GM19238 (cell line): ENCODE results near the gene EXT2.

Source experiments
- DNase-seq: peaks from one replicate; pipeline ENCODE4 v3.0.0; 2011; ENCODE audit warnings: low spot score; ENCODE audit not compliant: insufficient read length

Gene EXT2

DNA sequence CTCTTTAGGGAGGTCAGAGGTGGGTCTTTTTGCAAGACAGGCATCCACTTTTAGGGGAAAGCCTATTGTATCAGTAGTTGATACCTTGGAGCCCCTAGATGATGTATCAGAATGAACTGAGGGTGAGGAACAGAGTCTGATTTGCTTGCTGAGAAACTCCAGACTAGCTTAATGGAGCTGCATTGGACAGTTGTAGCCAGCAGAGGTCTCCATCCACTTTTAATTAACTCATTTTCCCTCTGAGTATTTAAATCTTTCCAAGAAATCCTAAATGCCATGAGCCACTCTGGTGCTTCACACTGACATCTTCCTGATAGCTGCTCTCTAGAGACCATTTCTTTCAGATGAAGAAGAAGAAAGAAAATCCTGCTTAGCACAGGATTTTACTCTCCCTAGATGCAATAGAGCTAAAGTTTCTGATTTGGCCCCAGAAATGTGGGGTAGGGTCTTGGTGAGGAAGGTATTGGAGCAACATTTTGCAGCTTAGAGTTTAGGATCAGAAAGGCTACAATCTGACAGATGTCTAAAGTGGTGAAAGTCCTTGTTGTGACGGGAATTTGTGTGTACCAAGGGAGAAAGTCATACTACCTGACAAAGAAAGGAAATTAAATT lies 38.0 kb downstream of the EXT2 start:
- DNase-seq, result no peak

DNA sequence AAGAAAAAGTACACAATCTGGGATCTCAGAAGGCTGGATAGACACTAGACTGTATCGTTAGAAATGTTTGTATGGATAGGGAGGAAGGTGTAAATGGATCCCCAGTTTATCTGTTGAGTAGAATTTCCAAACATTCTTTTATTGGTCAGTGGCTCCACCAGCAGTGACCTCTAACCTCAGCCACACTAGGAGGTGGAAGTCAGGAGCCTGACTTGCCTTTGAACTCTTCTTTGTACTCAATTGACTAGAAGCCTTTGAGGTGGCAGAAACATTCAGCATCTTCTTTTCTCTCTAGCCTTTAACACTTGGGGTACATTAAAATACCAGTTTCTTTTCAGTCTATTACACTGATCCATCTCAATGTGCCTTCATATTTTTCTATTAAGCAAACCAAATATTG lies 39.1 kb downstream of the EXT2 start:
- no peak for DNase-seq

DNA sequence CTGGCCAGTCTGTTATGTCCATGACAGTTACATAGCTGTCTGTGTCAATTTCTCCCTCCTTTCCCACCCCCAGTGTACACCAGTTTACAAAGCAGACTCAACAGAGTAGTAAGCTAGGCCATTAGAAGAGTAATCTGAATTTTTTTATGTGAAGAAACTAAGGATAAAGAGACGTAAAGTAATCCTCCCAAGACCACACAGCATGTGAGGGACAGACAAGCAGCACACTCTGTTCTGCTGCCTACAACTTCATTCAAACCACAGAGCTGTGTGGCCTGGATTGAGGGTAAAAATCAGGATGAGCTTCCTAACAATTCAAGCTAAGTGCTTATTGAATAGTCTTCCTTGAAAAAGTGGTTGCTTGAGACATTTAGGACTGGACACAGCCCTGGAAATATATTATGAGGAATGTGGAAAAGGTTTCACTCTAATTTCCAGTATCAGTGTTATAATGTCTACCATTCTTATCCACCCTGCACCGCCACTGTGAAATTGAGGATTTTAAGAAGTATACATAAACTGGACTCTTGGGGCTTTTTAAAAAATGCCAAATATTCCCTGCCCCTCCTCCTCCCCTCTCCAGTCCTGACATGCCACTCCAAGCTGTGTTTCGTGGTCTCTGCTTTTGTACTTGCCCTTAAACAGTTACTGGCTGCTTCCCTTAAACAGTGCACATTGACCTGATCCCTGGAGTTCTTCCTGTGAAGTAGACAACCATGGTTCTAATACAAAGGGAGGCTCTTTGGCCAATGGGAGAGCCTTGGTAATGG lies 40.9 kb downstream of the EXT2 start:
- no peak for DNase-seq

DNA sequence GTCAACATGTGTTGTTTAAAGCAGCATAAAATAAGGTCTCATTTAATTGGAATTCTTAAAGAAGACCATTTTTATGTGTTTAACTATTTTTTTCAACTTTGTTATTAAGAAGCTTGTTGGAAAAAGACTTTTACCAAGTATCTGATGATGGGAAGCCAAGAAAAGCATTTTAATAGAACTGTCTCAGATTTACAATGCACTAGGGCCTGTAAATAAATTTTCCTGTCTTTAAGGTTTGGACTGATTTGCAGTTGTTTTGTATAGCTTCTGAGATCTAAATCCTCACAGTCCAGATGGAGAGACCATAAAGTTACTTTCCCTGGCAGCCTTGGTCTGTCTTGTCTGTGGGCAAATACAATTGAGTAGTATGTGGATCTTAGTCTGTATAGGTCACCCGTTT lies 41.6 kb downstream of the EXT2 start:
- DNase-seq, result no peak

DNA sequence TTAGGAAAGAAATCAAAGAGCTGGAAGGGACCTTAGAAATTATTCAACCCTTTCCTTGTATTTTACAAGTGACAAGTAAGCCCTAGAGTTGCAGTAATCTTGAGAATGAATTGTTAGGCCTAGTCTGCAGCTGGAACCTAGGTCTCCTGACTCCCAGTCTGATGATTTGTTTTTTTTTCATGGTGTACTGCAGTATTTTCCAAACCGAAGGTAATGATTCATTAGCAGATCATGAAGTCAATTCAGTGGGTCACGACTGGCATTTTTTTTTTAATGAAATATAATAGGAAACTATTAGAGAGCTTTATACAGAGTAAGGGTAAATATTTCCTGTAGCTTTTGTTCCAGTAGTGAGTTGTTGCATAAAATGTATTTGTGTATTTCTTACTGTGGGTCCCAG lies 42.8 kb downstream of the EXT2 start:
- no peak for DNase-seq

DNA sequence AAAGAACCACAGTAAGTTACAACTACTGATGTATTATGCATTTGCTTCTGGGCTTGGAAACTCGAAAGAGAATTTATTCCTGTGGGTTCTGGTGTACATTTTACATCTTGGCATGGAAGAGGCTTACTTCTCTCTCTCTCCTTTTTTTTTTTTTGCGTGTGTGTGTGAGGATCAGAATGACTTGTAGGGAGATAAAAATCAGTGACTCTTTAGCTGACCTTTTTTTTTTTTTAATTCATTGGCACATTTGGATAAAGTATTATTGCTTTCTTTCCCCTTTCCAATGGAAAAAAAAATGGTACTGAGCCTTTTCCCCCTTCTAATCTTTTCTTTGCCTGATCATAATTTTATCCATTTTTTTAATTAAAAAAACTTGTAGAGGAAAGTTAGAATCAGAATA lies 43.5 kb downstream of the EXT2 start:
- no peak for DNase-seq

DNA sequence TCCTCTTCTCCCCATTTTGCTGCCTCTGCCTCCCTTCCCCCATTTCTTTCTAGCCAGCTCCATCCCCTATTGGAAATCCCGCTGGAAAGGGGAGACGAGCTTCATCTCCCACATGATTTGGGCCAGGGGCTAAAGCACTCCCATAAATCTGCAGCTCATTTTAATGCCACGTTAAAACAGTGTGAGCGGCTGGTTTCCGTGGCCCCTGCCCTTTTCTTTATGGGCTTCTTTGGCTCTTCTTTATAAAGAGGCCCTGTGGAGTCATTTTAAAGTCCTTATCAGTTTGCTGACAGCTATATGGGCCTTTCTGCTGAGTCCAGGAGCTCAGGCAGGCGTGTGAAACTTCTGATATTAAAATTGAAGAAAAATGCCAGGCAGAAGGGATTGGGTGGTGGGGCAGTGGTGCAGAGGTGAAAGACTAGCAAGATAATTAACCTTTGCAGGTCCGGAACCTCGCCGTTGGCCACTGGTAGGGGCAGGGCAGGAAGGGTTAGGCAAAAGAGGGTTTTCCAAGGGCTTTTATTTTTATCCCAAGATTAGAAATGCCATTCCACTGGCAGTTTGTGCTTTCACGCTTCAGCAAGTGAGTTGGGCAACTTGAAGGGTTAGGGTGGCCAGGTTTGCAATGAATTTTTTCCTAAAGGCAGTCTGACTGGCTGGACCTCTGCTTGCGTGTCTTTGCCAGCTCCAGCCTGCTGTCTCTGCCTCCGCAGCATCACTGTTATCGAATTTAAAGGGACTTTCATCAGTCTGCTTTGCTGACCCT lies 44.3 kb downstream of the EXT2 start:
- DNase-seq, result no peak

DNA sequence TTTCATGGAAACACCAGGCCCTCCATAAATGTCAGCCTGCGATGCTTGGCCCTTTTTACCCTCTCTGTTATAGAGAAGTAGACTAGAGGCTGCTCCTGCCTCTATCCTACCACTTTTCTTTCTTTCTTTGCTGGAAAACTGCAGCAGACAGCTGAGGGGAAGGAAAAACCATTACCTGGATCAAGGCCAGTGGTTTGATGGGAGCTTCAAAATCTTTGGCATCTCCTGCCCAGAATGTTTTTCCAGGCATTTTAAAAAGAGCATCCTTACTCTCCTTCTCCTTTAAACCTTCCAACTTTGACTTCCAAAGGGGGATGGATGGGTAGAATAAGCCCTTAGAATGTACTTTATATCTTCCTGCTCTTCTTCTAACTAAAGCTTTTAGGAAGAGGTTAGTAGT lies 44.9 kb downstream of the EXT2 start:
- no peak for DNase-seq

DNA sequence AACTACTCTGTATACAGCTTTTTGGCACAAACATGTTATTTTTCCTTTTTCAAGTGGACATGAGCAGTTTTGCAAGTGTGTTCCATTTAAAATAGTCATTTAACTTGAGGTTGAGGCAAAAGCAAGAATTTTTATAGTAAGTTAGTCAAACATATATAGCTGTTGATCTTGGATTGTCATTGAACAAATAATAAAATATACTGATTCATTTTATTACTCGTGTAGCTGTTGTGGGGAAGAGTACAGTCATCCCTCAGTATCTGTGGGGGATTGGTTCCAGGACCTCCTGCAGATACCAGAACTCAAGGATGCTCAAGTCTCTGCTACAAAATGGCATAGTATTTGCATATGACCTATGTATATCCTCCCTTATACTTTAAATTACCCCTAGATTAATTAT lies 45.3 kb downstream of the EXT2 start:
- no peak for DNase-seq

DNA sequence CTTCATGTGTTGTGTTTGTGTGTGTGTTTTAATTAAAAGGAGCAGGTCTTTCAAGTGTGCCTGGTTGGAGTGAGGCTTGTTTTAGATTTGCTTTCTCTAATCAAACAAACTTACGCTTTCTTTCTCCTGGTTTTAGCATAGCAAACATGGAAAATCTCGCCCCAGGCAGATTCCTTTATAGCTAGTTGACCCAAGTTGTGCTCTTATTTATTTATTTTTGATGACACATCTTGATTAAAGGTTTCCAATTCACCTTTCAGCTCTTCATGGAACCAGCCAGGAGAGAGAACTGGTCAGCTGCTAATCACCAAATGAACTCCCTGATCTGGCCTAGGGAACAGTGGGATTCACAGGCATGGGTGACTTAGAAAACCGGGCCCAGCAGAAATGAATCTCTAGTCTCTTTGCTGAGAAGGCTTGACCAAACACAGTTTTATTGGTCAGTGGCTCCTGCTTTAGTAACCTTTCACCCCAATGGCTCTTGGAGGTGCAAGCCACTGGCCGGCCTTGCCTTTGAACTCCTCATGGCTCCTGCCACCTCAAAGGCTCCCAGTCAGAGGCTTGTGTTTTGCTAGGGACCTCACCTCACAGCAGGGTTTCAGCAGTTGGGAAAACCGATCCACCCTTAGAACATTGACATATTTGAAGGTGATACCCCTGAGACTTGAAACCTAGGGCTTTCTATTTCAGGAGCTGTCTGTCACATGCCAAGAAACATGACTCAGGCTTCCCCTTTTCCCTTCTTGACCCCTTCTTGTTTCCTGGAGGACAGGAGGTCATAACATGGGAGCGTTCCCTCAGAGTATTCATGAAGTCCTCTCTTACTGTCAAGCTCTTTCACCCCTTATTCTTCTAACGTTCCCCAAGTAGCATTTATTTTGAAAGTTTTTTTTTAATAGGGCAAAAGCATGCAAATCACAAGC lies 48.8 kb downstream of the EXT2 start:
- no peak for DNase-seq

DNA sequence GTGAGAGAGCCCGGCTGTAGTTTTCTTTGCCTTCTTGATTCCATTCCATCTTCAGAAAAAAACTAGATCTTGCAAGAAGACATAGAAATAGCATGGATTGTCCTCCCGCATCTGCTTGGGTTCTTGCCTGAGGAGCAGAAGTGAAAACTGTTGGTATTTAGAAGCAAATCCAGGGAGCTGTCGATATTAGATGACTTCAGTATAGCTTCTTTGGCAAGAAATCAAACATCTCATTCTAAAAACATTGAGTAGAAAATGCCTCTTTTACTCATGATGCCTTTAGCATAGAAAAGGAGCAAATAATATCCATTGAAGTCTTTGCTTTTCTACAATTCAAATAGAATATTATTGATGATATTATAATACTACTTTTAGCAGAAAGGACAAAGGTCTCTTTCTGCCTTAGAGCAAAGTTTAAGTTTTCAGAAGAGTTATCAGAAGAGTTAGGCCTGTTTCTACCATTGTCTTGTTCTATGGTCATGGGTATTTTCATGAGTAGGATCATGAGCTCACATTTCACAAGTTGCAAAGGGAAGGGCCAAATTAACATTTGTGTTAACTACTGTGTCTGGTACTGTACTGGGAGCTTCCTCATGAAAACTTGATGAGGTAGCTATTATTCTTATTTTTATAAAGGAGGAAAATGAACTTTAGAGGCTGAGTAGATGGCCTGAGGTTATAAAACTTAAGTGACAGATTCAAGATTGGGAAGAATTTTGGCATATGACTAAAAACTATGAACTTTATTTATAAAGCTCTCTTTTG lies 49.7 kb downstream of the EXT2 start:
- no peak for DNase-seq

DNA sequence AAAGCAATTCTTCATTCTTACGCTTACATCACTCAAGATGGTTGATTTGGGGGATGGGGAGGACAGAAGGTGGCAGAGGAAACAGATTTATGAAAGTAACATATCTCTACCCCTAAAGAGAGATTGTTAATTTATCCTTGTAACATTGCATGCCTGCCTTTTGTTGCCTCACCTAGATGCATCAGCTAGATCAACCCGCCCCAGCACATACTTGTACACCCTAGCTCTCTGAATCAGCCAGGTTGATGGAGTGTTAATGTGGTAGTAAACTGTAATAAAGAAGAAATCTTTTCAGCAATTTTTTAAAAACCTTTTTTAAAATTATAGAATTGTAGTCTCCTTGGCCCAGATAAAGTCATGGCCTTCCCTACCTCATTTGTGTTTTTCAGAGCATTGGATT lies 51.5 kb downstream of the EXT2 start:
- DNase-seq, result no peak

DNA sequence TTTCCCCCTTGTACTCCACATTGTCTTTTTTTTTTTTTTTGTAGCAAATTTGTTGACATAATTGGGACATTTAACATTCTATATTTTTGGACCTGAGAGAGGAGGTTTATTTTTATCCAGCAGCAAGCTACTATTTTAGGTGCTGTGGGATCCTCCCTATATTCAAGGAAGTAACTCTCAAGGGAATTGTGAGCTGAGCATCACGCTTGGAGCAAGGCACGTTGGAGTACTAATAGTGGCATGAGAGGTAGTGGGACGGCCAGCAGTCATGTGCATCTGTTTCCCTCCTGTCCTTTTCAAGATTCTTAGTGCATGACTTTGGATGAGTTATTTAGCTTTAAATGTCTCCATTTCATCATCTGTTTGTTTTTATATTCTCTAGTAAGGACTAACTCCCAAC lies 52.3 kb downstream of the EXT2 start:
- no peak for DNase-seq

DNA sequence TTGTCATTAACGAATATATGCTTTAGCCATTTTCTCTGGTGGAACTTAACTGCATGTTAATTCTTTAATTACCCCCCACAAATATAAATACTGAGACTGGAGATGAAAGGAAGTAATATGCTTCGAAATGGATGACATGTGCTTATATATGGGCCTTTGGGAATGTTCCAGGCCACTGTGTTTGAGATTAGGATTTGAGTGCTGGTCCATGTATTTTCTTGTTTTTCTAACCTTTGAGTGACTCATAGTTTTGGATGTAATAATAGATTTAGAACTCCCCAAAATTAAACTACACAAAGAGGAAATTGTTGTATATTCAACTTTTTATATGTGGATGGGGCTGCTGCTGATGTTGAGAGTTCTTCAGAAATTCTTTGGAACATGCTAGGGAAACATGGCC lies 54.2 kb downstream of the EXT2 start:
- no peak for DNase-seq

DNA sequence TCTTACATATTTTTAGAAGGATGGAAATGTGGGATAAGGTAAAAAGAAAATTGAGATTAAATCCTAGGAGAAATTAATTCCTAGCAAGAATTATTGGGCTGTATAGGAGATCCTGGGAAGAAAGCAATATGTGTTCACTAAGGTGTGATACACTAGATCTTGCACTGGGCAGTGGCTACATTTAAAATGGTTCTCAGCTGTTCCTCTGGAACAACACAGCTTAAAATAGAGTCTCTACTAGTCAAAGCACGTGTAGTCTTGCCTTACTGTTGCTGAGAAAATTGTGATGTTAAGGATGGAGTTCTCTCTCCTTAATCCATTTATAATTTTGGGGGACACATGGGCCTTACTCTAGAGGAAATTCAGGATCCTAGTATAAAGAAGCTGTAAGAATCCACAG lies 54.9 kb downstream of the EXT2 start:
- DNase-seq, result no peak

DNA sequence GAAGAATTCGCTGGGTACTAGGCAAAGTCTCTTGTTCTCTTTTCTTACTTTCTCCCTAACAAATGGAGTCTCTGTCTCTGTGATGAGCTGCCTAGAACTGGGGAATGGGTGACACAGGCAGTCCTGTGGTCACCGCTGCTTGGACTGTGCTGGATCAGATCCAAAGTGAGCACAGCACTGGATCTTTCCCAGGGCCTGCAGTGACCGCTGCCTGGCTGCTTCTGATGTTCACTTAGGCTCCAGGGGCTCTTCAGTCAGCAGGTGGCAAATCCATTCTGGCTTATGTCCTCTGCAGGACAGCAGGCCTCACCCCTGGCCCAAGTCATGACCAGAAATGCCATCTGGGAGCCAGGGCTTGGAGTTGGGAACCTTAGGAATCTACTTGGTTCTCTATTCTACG lies 61.5 kb downstream of the EXT2 start:
- no peak for DNase-seq

DNA sequence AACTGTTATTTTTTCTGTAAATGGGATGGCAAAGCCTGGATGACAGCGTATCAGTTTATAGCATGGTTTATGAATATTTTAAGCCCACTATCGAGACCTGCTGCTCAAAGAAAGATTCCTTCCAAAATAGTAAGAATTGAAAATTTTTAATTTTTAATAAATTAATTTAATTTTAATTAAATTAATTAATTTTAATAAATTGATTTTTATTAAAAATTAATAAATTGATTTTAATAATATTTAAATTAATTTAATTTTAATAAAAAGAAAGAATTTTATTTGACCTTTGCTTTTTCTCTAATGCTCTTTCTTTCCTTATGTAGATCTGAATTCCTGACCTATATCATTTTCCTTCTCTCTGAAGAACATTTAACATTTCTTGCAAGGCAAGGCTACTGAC lies 62.9 kb downstream of the EXT2 start:
- DNase-seq, result no peak

DNA sequence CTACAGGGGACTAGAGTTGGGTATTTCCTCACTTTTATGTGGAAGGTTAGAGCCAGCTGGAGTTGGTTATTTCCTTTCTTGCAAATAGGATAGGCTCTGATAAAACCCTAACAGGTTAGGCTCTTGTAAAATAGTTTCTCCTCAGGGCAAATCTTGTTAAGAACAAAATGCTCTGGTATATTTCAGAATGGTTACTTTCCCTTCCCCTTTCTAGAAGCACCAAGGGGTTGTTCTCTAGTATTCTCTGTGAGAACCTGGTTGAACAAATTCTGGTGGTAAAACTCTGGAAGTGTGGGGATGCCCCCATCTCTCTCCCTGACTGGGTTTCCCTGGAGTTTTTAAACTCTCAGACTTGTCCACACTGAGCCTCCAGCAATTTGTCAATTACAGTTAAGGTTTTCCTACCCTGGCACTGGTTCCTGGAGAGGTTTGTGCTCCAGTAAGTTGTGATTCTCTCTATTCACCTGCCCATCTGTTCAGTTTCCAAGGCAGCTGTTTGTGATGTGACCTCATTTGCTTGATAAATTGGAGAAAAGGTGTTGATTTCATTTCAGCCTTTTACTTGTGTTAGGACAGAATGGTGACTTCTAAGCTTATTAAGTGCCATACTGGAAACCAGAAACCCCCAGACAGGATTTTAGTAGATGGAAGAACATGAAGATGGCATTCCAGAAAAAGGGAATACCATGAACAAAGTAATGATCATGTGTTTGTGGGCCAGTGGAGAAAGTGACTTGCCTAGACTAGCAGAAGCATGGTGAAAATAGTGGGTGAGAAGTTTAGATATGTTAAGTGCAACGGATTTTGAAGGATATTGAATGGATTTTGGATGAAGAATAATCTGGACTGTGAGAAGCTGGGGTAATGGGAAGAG lies 64.6 kb downstream of the EXT2 start:
- DNase-seq, result no peak

DNA sequence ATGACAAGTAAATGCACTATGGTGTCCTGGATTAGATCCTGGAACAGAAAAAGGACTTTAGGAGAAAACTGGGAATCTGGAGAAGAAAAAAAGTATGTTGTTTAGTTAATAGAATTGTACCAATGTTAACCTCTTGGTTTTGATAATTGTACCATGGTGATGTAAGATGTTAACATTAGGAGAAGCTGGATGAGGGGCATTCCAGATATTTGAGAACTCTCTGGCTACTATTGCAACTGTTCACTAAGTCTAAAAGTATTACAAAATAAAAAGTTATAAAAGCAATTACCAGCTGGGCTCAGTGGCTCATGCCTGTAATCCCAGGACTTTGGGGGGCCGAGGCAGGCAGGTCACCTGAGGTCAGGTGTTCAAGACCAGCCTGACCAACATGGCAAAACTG lies 66.5 kb downstream of the EXT2 start:
- DNase-seq, result no peak

DNA sequence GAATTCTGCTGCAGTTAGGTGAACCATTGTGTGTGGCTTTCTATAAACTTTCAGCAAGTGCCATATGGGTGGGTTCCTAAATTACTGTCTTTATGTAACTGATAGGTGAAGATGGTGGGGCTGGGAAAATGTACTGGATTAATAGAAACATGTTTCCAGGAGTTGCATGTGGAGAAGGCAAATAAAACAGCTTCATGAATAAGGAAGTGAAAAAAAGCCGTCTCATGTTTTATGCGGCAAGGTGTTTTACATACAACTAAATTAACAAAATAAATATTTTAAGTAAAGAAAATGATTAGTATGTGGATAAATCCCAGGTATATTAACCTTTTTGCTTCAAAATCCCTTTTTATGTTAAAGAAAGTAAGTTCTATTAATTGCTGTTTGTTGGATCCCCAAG lies 67.2 kb downstream of the EXT2 start:
- no peak for DNase-seq
